Lower leg skin (tissue), 3 donors: Measurements from ENCODE around the gene FAM171A2.

Source experiments
- CTCF ChIP-seq, 3 donors: fragments of 450-650 bp; IDR thresholded peaks; one replicate each; pipeline ENCODE4 v1.5.1; 2016; ENCODE audit warnings: antibody characterized with exemption in 3 of 3, mild to moderate bottlenecking in 3 of 3, moderate library complexity in 2 of 3
- POLR2A ChIP-seq, 2 donors: fragments of 450-650 bp; IDR thresholded peaks; one replicate each; pipeline ENCODE4 v1.6.1; 2016 to 2017; ENCODE audit warnings: antibody characterized with exemption in 2 of 2, mild to moderate bottlenecking in 1 of 2, moderate library complexity in 1 of 2

DNA sequence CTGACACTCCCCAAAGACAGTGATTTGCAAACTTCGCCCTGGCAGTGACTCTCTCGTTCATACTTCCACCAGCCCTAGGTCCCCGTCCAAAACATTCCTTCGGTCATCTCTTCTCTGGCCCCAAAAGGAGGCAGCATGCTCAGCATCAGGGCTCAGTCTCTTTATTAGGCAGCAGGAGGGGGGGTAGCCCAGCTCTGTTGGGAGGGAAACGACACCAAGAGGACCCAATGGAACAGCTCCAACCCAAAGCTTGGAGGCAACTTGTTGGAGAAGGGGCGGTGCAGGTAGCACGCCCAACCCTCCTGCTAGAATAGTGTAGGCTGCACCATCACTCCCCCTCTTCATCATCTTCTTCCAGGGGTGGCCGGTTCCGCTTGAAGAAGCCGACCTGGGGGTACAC is 8.4 kb upstream of the FAM171A2 start:
- TF ChIP-seq CTCF (IDR thresholded peaks at IDR 0.05), result no peak
- TF ChIP-seq POLR2A (IDR thresholded peaks at IDR 0.05), result no peak
